ENCODE results near the gene TLE2. TPM values are rescaled to one million over a fixed set of nuclear protein-coding genes. Genes with fewer than 3 reads are reported as not detected.

Gene TLE2
- total and polyA plus RNA-seq, 9 of the 15 experiments (the other 6 are each of a cell fraction or from before 2014, with no cell fraction given) = 0.35 to 13.1 (median 6.2) TPM

- TF ChIP-seq VEZF1 (CRISPR knock-in tag; IDR thresholded peaks at IDR 0.05) = peak; percentile 79
- TF ChIP-seq NFIC (IDR thresholded peaks at IDR 0.05) = 0 out of 2 replicates have a peak, but pooled peaks have one; percentile 16
- no peak for TF ChIP-seq HNRNPUL1 (IDR thresholded peaks at IDR 0.05; ENCODE audit: low read length)
- TF ChIP-seq, protein P1, sequence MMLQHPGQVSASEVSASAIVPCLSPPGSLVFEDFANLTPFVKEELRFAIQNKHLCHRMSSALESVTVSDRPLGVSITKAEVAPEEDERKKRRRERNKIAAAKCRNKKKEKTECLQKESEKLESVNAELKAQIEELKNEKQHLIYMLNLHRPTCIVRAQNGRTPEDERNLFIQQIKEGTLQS (IDR thresholded peaks at IDR 0.05) = peak; percentile 34; the same call in 1 of the 2 replicates
- TF ChIP-seq, protein P1 (CRISPR knock-in tag; conservative IDR thresholded peaks at IDR 0.05) = no peak
- TF ChIP-seq, protein P2, sequence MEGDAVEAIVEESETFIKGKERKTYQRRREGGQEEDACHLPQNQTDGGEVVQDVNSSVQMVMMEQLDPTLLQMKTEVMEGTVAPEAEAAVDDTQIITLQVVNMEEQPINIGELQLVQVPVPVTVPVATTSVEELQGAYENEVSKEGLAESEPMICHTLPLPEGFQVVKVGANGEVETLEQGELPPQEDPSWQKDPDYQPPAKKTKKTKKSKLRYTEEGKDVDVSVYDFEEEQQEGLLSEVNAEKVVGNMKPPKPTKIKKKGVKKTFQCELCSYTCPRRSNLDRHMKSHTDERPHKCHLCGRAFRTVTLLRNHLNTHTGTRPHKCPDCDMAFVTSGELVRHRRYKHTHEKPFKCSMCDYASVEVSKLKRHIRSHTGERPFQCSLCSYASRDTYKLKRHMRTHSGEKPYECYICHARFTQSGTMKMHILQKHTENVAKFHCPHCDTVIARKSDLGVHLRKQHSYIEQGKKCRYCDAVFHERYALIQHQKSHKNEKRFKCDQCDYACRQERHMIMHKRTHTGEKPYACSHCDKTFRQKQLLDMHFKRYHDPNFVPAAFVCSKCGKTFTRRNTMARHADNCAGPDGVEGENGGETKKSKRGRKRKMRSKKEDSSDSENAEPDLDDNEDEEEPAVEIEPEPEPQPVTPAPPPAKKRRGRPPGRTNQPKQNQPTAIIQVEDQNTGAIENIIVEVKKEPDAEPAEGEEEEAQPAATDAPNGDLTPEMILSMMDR (IDR thresholded peaks at IDR 0.05 in 2 of 3, conservative IDR thresholded peaks at IDR 0.05 in 1 of 3; ENCODE audit: insufficient read depth in 2 of 3, low read depth in 1 of 3, low read length in 3 of 3) = peak; percentile 49 to 68 (median 63)
- TF ChIP-seq ZFP36 (IDR thresholded peaks at IDR 0.05; ENCODE audit: low read depth, low read length, partially characterized antibody) = peak; percentile 37
- TF ChIP-seq POLR2B (IDR thresholded peaks at IDR 0.05; ENCODE audit: low read depth, partially characterized antibody) = no peak
- peak; percentile 49; the same call in 1 of the 2 replicates for TF ChIP-seq ZNF592 (IDR thresholded peaks at IDR 0.05)
Observed at GRCh38 chr19:3073931-3074595, 45.0 kb upstream of the TLE2 start (continued).
